Astrocyte of the spinal cord (primary cell): ENCODE measurements around the gene GPR62.

Experiments
- DNase-seq: peaks from one replicate; pipeline ENCODE4 v3.0.0; 2011; ENCODE audit warnings: low read depth, low spot score
- H3K4me3 ChIP-seq: 2 replicates; pipeline ENCODE4 v1.5.1; 2011; ENCODE audit warnings: low read depth, mild to moderate bottlenecking, low read length, moderate library complexity
- CTCF ChIP-seq: IDR thresholded peaks from 2 replicates; pipeline ENCODE4 v1.5.1; 2012; ENCODE audit warnings: low read depth, mild to moderate bottlenecking, low read length, inconsistent platforms
- in situ Hi-C: cut with HindIII; loops from 2 replicates; pipeline ENCODE4 v1.10.0; 2017; ENCODE audit warnings: low sequenced_read_pairs

Gene GPR62

GRCh38 chr3:51974277-51974962, 19.2 kb downstream of the GPR62 start:
- in situ Hi-C loops: no loop called here
- no peak for TF ChIP-seq CTCF
- peak overlapping the region; percentile 55 for H3K4me3 ChIP-seq
- no peak for DNase-seq

- DNase-seq: peak; percentile 47
- in situ Hi-C loops: no loop called here
- H3K4me3 ChIP-seq: peak within 1 kb of the TSS; percentile 82
- no peak for TF ChIP-seq CTCF
Measured at GRCh38 chr3:51974963-51975851, 20.0 kb downstream of the GPR62 start, which contains the start of gene ABHD14A. Gene ABHD14A (plus strand): TSS chr3:51975064. CDS start chr3:51975136, 72 bp downstream.

- no peak for TF ChIP-seq CTCF
- in situ Hi-C loops: no loop called here
- DNase-seq: peak; percentile 81
- peak overlapping the region; percentile 55 for H3K4me3 ChIP-seq
Measured at GRCh38 chr3:51975852-51976549, 20.8 kb downstream of the GPR62 start.

- TF ChIP-seq CTCF: no peak
- no peak overlapping the region for H3K4me3 ChIP-seq
- DNase-seq: no peak
- in situ Hi-C loops: no loop called here
Measured at GRCh38 chr3:51977446-51978142, 22.4 kb downstream of the GPR62 start.

GRCh38 chr3:51978143-51978502, 22.9 kb downstream of the GPR62 start:
- in situ Hi-C loops: no loop called here
- no peak for DNase-seq
- H3K4me3 ChIP-seq: no peak overlapping the region
- no peak for TF ChIP-seq CTCF

GRCh38 chr3:51980253-51980652, 25.1 kb downstream of the GPR62 start:
- no peak overlapping the region for H3K4me3 ChIP-seq
- DNase-seq: no peak
- in situ Hi-C loops: no loop called here
- no peak for TF ChIP-seq CTCF
